CD14-positive monocyte (primary cell): ENCODE measurements around the gene CORO1A. TPM values are rescaled to one million over a fixed set of nuclear protein-coding genes. Genes with fewer than 3 reads are reported as not detected.

Source experiments
- DNase-seq, 3 donors: peaks; one replicate each; pipeline ENCODE4 v3.0.0-alpha.2; 2011 to 2022
- H2AFZ ChIP-seq: 2 replicates; pipeline ENCODE4 v1.6.0; 2012; ENCODE audit warnings: mild to moderate bottlenecking, low read depth, low read length, inconsistent platforms; ENCODE audit not compliant: insufficient read depth, poor library complexity, severe bottlenecking
- H3K27ac ChIP-seq, 2 donors: 1 replicate in 1 of 2; 2 replicates in 1 of 2; pipeline ENCODE4 v1.5.1; 2012 to 2013; ENCODE audit warnings: low read length in 2 of 2, control low read depth in 1 of 2, inconsistent platforms in 1 of 2, low read depth in 1 of 2, mild to moderate bottlenecking in 1 of 2
- H3K27me3 ChIP-seq, 2 donors: one replicate each; pipeline versions ENCODE4 v1.6.0 to v1.6.1; 2011 to 2013; ENCODE audit warnings: low read length in 2 of 2; ENCODE audit not compliant: control insufficient read depth in 2 of 2, insufficient read depth in 2 of 2
- H3K36me3 ChIP-seq, 2 donors: replicated peaks in 1 of 2; 1 replicate in 1 of 2; 2 replicates in 1 of 2; pipeline versions ENCODE4 v1.5.1 to v1.6.1; 2012 to 2013; ENCODE audit warnings: low read length in 2 of 2, control low read depth in 1 of 2, inconsistent platforms in 1 of 2, mild to moderate bottlenecking in 1 of 2; ENCODE audit not compliant: insufficient read depth in 2 of 2, control insufficient read depth in 1 of 2
- H3K4me1 ChIP-seq, 2 donors: 1 replicate in 1 of 2; 2 replicates in 1 of 2; pipeline versions ENCODE4 v1.5.1 to v1.6.1; 2012 to 2013; ENCODE audit warnings: low read length in 2 of 2, control low read depth in 1 of 2, inconsistent platforms in 1 of 2, mild to moderate bottlenecking in 1 of 2, moderate library complexity in 1 of 2; ENCODE audit not compliant: insufficient read depth in 2 of 2, control insufficient read depth in 1 of 2
- H3K4me2 ChIP-seq: replicated peaks from 2 replicates; pipeline ENCODE3; 2012; ENCODE audit warnings: low read length, moderate library complexity, mild to moderate bottlenecking; ENCODE audit not compliant: poor library complexity, severe bottlenecking; ENCODE audit errors: extremely low read depth
- H3K4me3 ChIP-seq, 3 experiments: fragments of 200-600 bp in 1 of 3; sonication (generic) in 1 of 3; replicated peaks in 1 of 3; 1 replicate in 2 of 3; 2 replicates in 1 of 3; pipeline ENCODE4 v1.5.1; 2011 to 2013; ENCODE audit warnings: low read length in 3 of 3, mild to moderate bottlenecking in 3 of 3, control low read depth in 2 of 3, low read depth in 2 of 3, inconsistent platforms in 1 of 3, moderate library complexity in 1 of 3
- H3K79me2 ChIP-seq: 2 replicates; pipeline ENCODE4 v1.6.0; 2012; ENCODE audit warnings: mild to moderate bottlenecking, control low read depth, inconsistent platforms, low read length, moderate library complexity; ENCODE audit not compliant: insufficient read depth
- H3K9ac ChIP-seq: 2 replicates; pipeline ENCODE4 v1.6.0; 2017; ENCODE audit warnings: low read length, mild to moderate bottlenecking; ENCODE audit not compliant: insufficient read depth, poor library complexity, severe bottlenecking
- H3K9me3 ChIP-seq, 2 donors: replicated peaks in 1 of 2; 1 replicate in 1 of 2; 2 replicates in 1 of 2; pipeline versions ENCODE4 v1.5.1 to v1.6.1; 2012 to 2013; ENCODE audit warnings: low read length in 2 of 2, control low read depth in 1 of 2; ENCODE audit not compliant: control insufficient read depth in 1 of 2, insufficient read depth in 1 of 2
- H4K20me1 ChIP-seq: 2 replicates; pipeline ENCODE4 v1.6.0; 2012; ENCODE audit warnings: mild to moderate bottlenecking, low read length, control low read depth, moderate library complexity; ENCODE audit not compliant: insufficient read depth
- H3K27ac Mint-ChIP-seq, 7 donors: one replicate each; pipeline ENCODE4 v1.8.0; 2020; ENCODE audit warnings: mild to moderate bottlenecking in 7 of 7, mixed read lengths in 7 of 7, moderate library complexity in 6 of 7, inconsistent platforms in 2 of 7
- H3K27me3 Mint-ChIP-seq, 3 donors: one replicate each; pipeline ENCODE4 v1.8.0; 2021 to 2022; ENCODE audit warnings: low read depth in 3 of 3, mild to moderate bottlenecking in 3 of 3, mixed read lengths in 3 of 3, moderate library complexity in 3 of 3, inconsistent platforms in 1 of 3
- H3K36me3 Mint-ChIP-seq, 2 donors: one replicate each; pipeline ENCODE4 v1.8.0; 2020; ENCODE audit warnings: mixed read lengths in 2 of 2, inconsistent platforms in 1 of 2, mild to moderate bottlenecking in 1 of 2
- H3K4me1 Mint-ChIP-seq: one replicate; pipeline ENCODE4 v1.8.0; 2020; ENCODE audit warnings: mild to moderate bottlenecking, mixed read lengths
- H3K4me3 Mint-ChIP-seq, 2 donors: one replicate each; pipeline ENCODE4 v1.8.0; 2020; ENCODE audit warnings: mild to moderate bottlenecking in 2 of 2, mixed read lengths in 2 of 2, moderate library complexity in 1 of 2
- H3K9me3 Mint-ChIP-seq, 7 donors: one replicate each; pipeline ENCODE4 v1.8.0; 2020 to 2022; ENCODE audit warnings: mixed read lengths in 7 of 7, mild to moderate bottlenecking in 6 of 7, moderate library complexity in 6 of 7, inconsistent platforms in 2 of 7
- CTCF ChIP-seq: fragments of 200-600 bp; IDR thresholded peaks from one replicate; pipeline ENCODE4 v1.8.0; 2022; ENCODE audit warnings: antibody characterized with exemption, mild to moderate bottlenecking
- WGBS: methylation state at CpG from one replicate; pipeline ENCODE4 v1.1.5; 2013; ENCODE audit warnings: missing lambda C conversion rate; ENCODE audit not compliant: insufficient coverage; 5-methylcytosine and 5-hydroxymethylcytosine counted together
- intact Hi-C, 2 donors: fragments of 100-400 bp; cut with micrococcal nuclease; formaldehyde crosslinking; loops; one replicate each; pipeline versions ENCODE4 v1.15.0 to v1.15.1; 2023
- polyA plus RNA-seq, 3 donors: library from polyadenylated mRNA; depleted of rRNA in 1 of 3; unstranded in 2 of 3; stranded (reverse) in 1 of 3; fragments of 300-500 nt in 2 of 3; fragments of >200 nt in 1 of 3; fragmentation: Illumina TruSeq in 2 of 3; gene quantifications; 1 replicate in 2 of 3; 2 replicates in 1 of 3; pipeline ENCODE4 v1.2.3, GENCODE V29; 2012 to 2021

Gene CORO1A
- polyA plus RNA-seq, 3 donors = 1,314 to 1,363 (median 1,346) TPM

GRCh38 chr16:30143347-30143702, 40.1 kb upstream of the CORO1A start:
- H3K9ac ChIP-seq = no peak overlapping the region
- no peaks in the 10 kb centered on the region for H4K20me1 ChIP-seq
- H3K27ac ChIP-seq = no peak overlapping the region
- no peaks in the 10 kb centered on the region for H3K9me3 ChIP-seq
- H3K4me3 Mint-ChIP-seq = no peak overlapping the region
- H3K4me3 ChIP-seq = no peak overlapping the region
- H3K27me3 ChIP-seq = no peaks in the 10 kb centered on the region
- H3K4me1 Mint-ChIP-seq = peaks cover 54% of the 10 kb centered on the region
- H3K36me3 ChIP-seq = no peaks in the 10 kb centered on the region
- WGBS = no CpG with 5 or more reads among the region's 2 CpGs
- no peaks in the 10 kb centered on the region for H3K79me2 ChIP-seq
- peaks cover 0 to 7% (median 0%) of the 10 kb centered on the region in 3 donors for H3K27me3 Mint-ChIP-seq
- peaks cover 44% of the 10 kb centered on the region in 2 donors for H3K4me1 ChIP-seq
- intact Hi-C loops = no loop called here
- DNase-seq = no peak
- no peak overlapping the region for H3K4me2 ChIP-seq
- no peak overlapping the region for H3K27ac Mint-ChIP-seq
- H3K36me3 Mint-ChIP-seq = no peaks in the 10 kb centered on the region
- TF ChIP-seq CTCF = peak; percentile 8
- no peak overlapping the region for H2AFZ ChIP-seq
- H3K9me3 Mint-ChIP-seq = peaks cover 0 to 2% (median 0%) of the 10 kb centered on the region in 7 donors

- peaks cover 0 to 2% (median 0%) of the 10 kb centered on the region in 3 donors for H3K27me3 Mint-ChIP-seq
- peaks cover 0 to 7% (median 3%) of the 10 kb centered on the region in 7 donors for H3K9me3 Mint-ChIP-seq
- DNase-seq = no peak
- no peak for TF ChIP-seq CTCF
- no peak overlapping the region for H3K4me2 ChIP-seq
- no peaks in the 10 kb centered on the region for H4K20me1 ChIP-seq
- intact Hi-C loops = no loop called here
- H3K4me1 Mint-ChIP-seq = peaks cover 52% of the 10 kb centered on the region
- H3K27ac ChIP-seq = no peak overlapping the region
- H3K36me3 ChIP-seq = no peaks in the 10 kb centered on the region
- H3K4me3 Mint-ChIP-seq = no peak overlapping the region
- H3K4me1 ChIP-seq = peaks cover 42% of the 10 kb centered on the region in 2 donors
- H3K27ac Mint-ChIP-seq = no peak overlapping the region
- no peak overlapping the region for H3K4me3 ChIP-seq
- no peaks in the 10 kb centered on the region for H3K79me2 ChIP-seq
- no peaks in the 10 kb centered on the region for H3K36me3 Mint-ChIP-seq
- no peak overlapping the region for H3K9ac ChIP-seq
- no peaks in the 10 kb centered on the region for H3K27me3 ChIP-seq
- peaks cover 0 to 5% of the 10 kb centered on the region in 2 donors for H3K9me3 ChIP-seq
- H2AFZ ChIP-seq = no peak overlapping the region
These were observed 39.4 kb upstream of the CORO1A start for GRCh38 chr16:30144017-30144416.
